ENCODE measurements around the gene HSPA1A. TPM values are rescaled to one million over a fixed set of nuclear protein-coding genes. Genes with fewer than 3 reads are reported as not detected.

HSPA1A gene
- total and polyA plus RNA-seq, 9 of the 15 experiments (the other 6 are each of a cell fraction or from before 2014, with no cell fraction given), result 2.2 to 273 (median 107) TPM

- TF ChIP-seq, protein P1, sequence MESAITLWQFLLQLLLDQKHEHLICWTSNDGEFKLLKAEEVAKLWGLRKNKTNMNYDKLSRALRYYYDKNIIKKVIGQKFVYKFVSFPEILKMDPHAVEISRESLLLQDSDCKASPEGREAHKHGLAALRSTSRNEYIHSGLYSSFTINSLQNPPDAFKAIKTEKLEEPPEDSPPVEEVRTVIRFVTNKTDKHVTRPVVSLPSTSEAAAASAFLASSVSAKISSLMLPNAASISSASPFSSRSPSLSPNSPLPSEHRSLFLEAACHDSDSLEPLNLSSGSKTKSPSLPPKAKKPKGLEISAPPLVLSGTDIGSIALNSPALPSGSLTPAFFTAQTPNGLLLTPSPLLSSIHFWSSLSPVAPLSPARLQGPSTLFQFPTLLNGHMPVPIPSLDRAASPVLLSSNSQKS (CRISPR knock-in tag; IDR thresholded peaks at IDR 0.05), result no peak
- 0 out of 2 replicates have a peak, but pooled peaks have one; percentile 46 for TF ChIP-seq CBFB (CRISPR knock-in tag; IDR thresholded peaks at IDR 0.05)
- TF ChIP-seq ARID4B (CRISPR knock-in tag; IDR thresholded peaks at IDR 0.05), result no peak
- 0 out of 2 replicates have a peak, but pooled peaks have one; percentile 15 for TF ChIP-seq KHSRP (IDR thresholded peaks at IDR 0.05)
- TF ChIP-seq ZNF324 (CRISPR knock-in tag; IDR thresholded peaks at IDR 0.05), result no peak
- no peak for TF ChIP-seq MECOM (CRISPR knock-in tag; IDR thresholded peaks at IDR 0.05)
- no peak for TF ChIP-seq CBFA2T2 (conservative IDR thresholded peaks at IDR 0.05)
- no peak for TF ChIP-seq NFYB (IDR thresholded peaks at IDR 0.05; ENCODE audit: extremely low read depth, insufficient read length)
- no peak for TF ChIP-seq MEF2A (IDR thresholded peaks at IDR 0.05; ENCODE audit: control insufficient read depth, low read depth, low read length)
- TF ChIP-seq E2F3 (CRISPR knock-in tag; IDR thresholded peaks at IDR 0.05), result no peak
- TF ChIP-seq ZNF740 (CRISPR knock-in tag; IDR thresholded peaks at IDR 0.05), result no peak
- TF ChIP-seq ZNF740 (tag; IDR thresholded peaks at IDR 0.05), result 0 out of 4 replicates have a peak, but pooled peaks of 1 of the 2 experiments have one; percentile 53
- TF ChIP-seq, protein P2, sequence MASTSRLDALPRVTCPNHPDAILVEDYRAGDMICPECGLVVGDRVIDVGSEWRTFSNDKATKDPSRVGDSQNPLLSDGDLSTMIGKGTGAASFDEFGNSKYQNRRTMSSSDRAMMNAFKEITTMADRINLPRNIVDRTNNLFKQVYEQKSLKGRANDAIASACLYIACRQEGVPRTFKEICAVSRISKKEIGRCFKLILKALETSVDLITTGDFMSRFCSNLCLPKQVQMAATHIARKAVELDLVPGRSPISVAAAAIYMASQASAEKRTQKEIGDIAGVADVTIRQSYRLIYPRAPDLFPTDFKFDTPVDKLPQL (IDR thresholded peaks at IDR 0.05; ENCODE audit: extremely low read depth, insufficient read length), result no peak
- TF ChIP-seq ZFP36 (IDR thresholded peaks at IDR 0.05; ENCODE audit: low read depth, low read length, partially characterized antibody), result no peak
- TF ChIP-seq ZFPM2 (CRISPR knock-in tag; IDR thresholded peaks at IDR 0.05), result no peak
- no peak for TF ChIP-seq KAT8 (IDR thresholded peaks at IDR 0.05; ENCODE audit: low read depth)
- TF ChIP-seq, protein P3, sequence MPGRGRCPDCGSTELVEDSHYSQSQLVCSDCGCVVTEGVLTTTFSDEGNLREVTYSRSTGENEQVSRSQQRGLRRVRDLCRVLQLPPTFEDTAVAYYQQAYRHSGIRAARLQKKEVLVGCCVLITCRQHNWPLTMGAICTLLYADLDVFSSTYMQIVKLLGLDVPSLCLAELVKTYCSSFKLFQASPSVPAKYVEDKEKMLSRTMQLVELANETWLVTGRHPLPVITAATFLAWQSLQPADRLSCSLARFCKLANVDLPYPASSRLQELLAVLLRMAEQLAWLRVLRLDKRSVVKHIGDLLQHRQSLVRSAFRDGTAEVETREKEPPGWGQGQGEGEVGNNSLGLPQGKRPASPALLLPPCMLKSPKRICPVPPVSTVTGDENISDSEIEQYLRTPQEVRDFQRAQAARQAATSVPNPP (IDR thresholded peaks at IDR 0.05; ENCODE audit: borderline replicate concordance, insufficient read depth, insufficient read length), result no peak
- TF ChIP-seq ZNF79 (CRISPR knock-in tag; IDR thresholded peaks at IDR 0.05; ENCODE audit: low read depth), result no peak
- no peak for TF ChIP-seq JUND (IDR thresholded peaks at IDR 0.05; ENCODE audit: borderline replicate concordance, low read depth, low read length)
- no peak for TF ChIP-seq JUND (tag; IDR thresholded peaks at IDR 0.05; ENCODE audit: borderline replicate concordance, low read depth, low read length)
Measured at GRCh38 chr6:31837369-31838113, 22.2 kb downstream of the HSPA1A start (continued).
